ENCODE data around the gene EHMT1.

Gene EHMT1

DNA sequence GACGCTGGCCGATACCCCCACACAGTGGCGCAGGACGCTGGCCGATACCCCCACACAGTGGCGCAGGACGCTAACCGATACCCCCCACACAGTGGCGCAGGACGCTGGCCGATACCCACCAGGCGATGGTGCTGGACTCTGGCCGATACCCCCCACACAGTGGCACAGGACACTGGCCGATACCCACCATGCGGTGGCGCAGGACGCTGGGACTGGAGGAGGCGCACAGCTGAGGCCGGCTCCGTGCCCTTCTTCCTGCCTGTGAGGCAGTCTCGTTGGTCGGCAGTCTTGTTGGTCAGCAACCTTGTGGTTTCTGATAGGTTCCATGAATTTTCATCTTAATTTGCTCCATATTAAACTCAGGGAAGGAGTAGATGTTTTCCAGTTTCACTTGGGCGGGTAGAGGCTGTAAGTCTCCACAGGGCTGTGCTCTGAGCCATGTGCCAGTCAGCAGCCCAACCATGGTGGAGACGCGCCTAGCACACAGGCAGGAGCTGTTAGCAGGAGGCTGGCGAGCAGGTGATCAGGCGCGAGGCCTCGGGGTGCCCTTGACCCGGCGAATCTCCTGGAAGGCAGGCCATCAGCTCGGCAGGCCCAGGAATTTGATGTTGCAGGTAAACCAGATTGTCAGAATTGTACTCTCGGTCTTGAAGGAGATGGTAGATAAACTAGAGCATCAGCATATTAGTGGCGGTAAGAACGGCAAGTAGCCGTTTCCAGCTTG is 75.6 kb downstream of the EHMT1 start:
- H3K36me3 Mint-ChIP-seq (ENCODE audit: low read depth) = peaks cover 31% of the 10 kb centered on the region
- no peak for DNase-seq
- H3K4me3 Mint-ChIP-seq = no peak overlapping the region
- H3K9me3 Mint-ChIP-seq = peaks cover 3% of the 10 kb centered on the region
- H3K4me1 Mint-ChIP-seq = peaks cover 58% of the 10 kb centered on the region
- peak overlapping the region; percentile 86 for H3K27ac Mint-ChIP-seq
- no peaks in the 10 kb centered on the region for H3K27me3 Mint-ChIP-seq (ENCODE audit: low read depth, poor library complexity)
- TF ChIP-seq, protein P1, sequence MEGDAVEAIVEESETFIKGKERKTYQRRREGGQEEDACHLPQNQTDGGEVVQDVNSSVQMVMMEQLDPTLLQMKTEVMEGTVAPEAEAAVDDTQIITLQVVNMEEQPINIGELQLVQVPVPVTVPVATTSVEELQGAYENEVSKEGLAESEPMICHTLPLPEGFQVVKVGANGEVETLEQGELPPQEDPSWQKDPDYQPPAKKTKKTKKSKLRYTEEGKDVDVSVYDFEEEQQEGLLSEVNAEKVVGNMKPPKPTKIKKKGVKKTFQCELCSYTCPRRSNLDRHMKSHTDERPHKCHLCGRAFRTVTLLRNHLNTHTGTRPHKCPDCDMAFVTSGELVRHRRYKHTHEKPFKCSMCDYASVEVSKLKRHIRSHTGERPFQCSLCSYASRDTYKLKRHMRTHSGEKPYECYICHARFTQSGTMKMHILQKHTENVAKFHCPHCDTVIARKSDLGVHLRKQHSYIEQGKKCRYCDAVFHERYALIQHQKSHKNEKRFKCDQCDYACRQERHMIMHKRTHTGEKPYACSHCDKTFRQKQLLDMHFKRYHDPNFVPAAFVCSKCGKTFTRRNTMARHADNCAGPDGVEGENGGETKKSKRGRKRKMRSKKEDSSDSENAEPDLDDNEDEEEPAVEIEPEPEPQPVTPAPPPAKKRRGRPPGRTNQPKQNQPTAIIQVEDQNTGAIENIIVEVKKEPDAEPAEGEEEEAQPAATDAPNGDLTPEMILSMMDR (IDR thresholded peaks at IDR 0.05) = no peak

DNA sequence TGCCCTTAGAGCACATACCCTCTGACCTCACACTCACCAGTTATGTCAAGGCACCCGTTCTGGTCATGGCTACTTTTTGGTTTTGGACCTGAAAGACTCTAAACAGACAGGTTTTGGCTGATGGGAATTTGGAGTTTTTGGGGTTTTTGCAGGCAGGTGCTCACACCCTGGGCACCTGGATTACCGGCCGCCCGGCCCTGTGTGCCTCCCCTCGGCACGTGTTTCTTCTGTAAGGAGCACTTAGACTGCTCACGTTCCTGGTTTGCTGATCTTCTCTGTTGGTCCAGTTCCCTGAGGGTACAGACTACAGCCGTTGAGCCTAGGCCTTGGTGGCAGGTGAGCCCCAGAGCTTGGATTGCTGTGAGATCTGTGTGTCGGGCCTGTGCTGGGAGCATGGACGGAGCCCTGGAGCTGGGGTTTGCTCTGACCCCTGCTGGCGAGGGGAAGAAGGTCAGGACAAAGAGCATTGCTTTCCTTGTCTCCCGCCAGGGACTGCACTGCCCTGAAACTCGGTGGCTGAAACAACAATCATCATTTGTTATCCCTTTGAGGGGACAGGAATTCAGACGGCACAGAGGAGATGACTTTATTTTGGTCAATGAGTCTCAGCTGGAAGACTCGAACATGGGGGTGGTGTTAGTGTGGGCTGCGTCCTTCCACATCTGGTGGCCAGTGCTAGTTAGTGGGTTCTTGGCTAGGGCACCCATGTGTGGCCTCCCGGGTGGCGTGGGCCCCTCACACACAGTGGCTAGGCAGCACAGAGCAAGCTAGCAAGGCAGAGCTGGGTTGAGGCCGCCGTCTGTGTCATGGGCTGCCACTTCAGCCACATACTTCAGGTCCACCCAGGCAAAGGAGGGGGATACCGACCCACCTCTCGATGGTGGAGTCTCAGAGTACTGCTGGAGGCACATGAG is 76.4 kb downstream of the EHMT1 start:
- peaks cover 33% of the 10 kb centered on the region for H3K36me3 Mint-ChIP-seq (ENCODE audit: low read depth)
- no peaks in the 10 kb centered on the region for H3K27me3 Mint-ChIP-seq (ENCODE audit: low read depth, poor library complexity)
- H3K4me1 Mint-ChIP-seq = peaks cover 58% of the 10 kb centered on the region
- TF ChIP-seq, protein P1 (IDR thresholded peaks at IDR 0.05) = peak; percentile 74
- peak; percentile 70 for DNase-seq
- peak overlapping the region; percentile 73 for H3K27ac Mint-ChIP-seq
- H3K4me3 Mint-ChIP-seq = no peak overlapping the region
- H3K9me3 Mint-ChIP-seq = peaks cover 11% of the 10 kb centered on the region

DNA sequence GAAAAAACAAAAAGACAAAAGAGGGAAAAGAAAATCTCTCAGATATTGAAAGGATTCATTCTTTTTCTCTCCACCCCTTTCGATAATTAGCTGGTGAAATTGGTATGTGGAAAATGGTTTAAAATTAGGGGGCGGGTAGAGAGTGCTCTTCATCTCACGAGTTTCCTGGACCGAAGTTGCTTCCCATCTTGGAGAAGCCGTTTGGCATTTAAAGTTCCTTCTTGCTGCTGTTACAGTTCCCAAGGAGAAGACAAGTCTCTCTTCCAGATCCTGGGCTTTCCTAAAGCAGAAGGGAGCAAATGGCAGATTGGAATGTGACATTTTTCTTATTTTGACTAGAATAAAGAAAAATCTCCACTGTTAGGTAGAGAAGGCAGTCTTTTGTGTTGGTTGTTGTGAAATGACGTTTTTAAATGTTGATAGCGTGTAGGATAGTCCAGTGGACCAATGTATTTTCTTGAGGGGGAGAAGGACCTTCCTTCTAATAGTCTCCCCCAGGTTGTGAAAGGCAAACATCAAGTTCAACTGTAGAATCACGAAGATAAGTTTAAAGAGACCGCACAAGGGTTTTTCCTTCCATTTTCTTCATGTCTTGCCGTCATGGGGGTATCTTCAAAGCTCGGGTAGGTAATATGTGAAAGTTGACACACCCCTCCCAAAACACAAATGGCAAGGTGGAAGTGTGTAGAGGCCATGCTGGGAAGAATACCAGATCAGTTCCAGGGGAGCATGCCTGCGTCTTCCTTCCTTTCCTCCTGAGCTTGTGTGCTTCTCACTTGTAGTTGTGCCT is 77.5 kb downstream of the EHMT1 start:
- no peak for DNase-seq
- Mint-ChIP-seq H3K9me3 (peaks cover 21% of the 10 kb centered on the region), H3K4me1 (peaks cover 51% of the 10 kb centered on the region), H3K4me3 (no peak overlapping the region), H3K27ac (peak overlapping the region; percentile 50), H3K27me3 (ENCODE audit: low read depth, poor library complexity) (no peaks in the 10 kb centered on the region), H3K36me3 (ENCODE audit: low read depth) (peaks cover 41% of the 10 kb centered on the region)
- TF ChIP-seq, protein P1 (IDR thresholded peaks at IDR 0.05) = no peak

DNA sequence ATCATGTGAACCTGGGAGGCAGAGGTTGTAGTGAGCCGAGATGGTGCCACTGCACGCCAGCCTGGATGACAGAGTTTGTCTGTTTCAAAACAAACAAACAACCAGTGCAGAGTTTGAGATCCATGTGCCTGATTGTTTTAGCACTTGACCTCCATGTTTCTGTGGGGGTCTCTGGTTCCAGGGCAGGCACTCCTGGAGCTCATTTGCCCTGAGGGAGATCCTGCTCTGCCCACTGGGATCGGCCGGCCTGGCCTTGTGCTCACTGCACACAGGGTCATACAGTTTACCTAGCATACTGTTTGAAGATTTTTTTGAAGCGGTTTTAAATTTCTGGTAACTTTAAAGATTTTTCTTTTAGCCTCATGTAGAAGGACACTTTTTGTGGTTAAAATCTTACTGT is 78.4 kb downstream of the EHMT1 start:
- TF ChIP-seq, protein P1 (IDR thresholded peaks at IDR 0.05) = no peak
- no peak overlapping the region for H3K4me3 Mint-ChIP-seq
- DNase-seq = no peak
- H3K27me3 Mint-ChIP-seq (ENCODE audit: low read depth, poor library complexity) = no peaks in the 10 kb centered on the region
- peaks cover 47% of the 10 kb centered on the region for H3K4me1 Mint-ChIP-seq
- no peak overlapping the region for H3K27ac Mint-ChIP-seq
- H3K9me3 Mint-ChIP-seq = peaks cover 27% of the 10 kb centered on the region
- peaks cover 45% of the 10 kb centered on the region for H3K36me3 Mint-ChIP-seq (ENCODE audit: low read depth)

DNA sequence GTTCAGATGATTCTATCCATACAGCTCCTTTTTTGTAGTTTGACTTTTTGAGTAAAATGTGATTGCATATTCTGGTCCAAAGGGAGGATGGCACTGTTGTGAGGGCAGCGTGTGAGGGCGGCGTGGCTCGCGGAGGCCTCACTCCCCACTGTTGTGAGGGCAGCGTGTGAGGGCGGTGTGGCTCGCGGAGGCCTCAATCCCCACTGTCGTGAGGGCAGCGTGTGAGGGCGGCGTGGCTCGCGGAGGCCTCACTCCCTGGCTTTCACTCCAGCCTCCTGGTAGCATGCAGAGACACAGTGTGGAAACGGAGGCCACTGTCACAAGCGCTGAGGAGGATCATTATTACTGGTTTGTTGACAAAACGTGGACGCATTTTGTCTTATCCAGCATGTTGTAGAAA is 79.0 kb downstream of the EHMT1 start:
- no peak for DNase-seq
- Mint-ChIP-seq H3K36me3 (ENCODE audit: low read depth) (peaks cover 52% of the 10 kb centered on the region), H3K4me1 (peaks cover 42% of the 10 kb centered on the region), H3K9me3 (peaks cover 33% of the 10 kb centered on the region), H3K27me3 (ENCODE audit: low read depth, poor library complexity) (no peaks in the 10 kb centered on the region), H3K27ac (no peak overlapping the region), H3K4me3 (no peak overlapping the region)
- TF ChIP-seq, protein P1 (IDR thresholded peaks at IDR 0.05) = no peak

All from nephron progenitor cell (in vitro differentiated cells).